Liver (tissue), 3 donors: ENCODE results near the gene FGD4.

Experiments
- CTCF ChIP-seq: fragments of 150-350 bp; IDR thresholded peaks from 2 replicates; pipeline ENCODE4 v1.5.1; 2017; ENCODE audit warnings: improper control_type of control experiment, low read depth, low read length; ENCODE audit not compliant: missing input control
- FOXA2 ChIP-seq: IDR thresholded peaks from 2 replicates; pipeline ENCODE4 v1.6.1; 2016; ENCODE audit warnings: antibody characterized with exemption
- GABPA ChIP-seq, 2 donors: IDR thresholded peaks in 1 of 2; conservative IDR thresholded peaks in 1 of 2; 2 replicates each; pipeline ENCODE4 v1.6.1; 2016; ENCODE audit warnings: antibody characterized with exemption in 2 of 2, mild to moderate bottlenecking in 1 of 2, moderate library complexity in 1 of 2
- MAX ChIP-seq: IDR thresholded peaks from 2 replicates; pipeline ENCODE4 v1.6.1; 2016; ENCODE audit warnings: antibody characterized with exemption
- REST ChIP-seq: IDR thresholded peaks from 2 replicates; pipeline ENCODE4 v1.6.1; 2016; ENCODE audit warnings: antibody characterized with exemption, mild to moderate bottlenecking
- TAF1 ChIP-seq: conservative IDR thresholded peaks from 2 replicates; pipeline ENCODE4 v1.6.1; 2016; ENCODE audit warnings: antibody characterized with exemption, mild to moderate bottlenecking
- YY1 ChIP-seq: IDR thresholded peaks from 2 replicates; pipeline ENCODE4 v1.6.1; 2016; ENCODE audit warnings: antibody characterized with exemption, mild to moderate bottlenecking
- ZBTB33 ChIP-seq: IDR thresholded peaks from 2 replicates; pipeline ENCODE4 v1.6.1; 2016; ENCODE audit warnings: antibody characterized with exemption
- donor health status: healthy.
- donor health status: healthy.

- TF ChIP-seq CTCF (no peak), FOXA2 (no peak), GABPA (IDR thresholded peaks at IDR 0.05 in 1 of 2, conservative IDR thresholded peaks at IDR 0.05 in 1 of 2) (no peak), REST (no peak), TAF1 (peak; percentile 27), ZBTB33 (no peak), MAX (no peak), YY1 (no peak)
Measured at GRCh38 chr12:32501835-32502333, 102.5 kb downstream of the FGD4 start.
